RWPE2 (cell line): ENCODE results near the gene GRIK3.

ENCODE experiments used
- ATAC-seq: fragments of 200-7000 bp; cut with Tn5 transposase; 3 replicates; pipeline ENCODE4 v1.9.1; 2021; ENCODE audit warnings: low read depth
- DNase-seq: peaks from one replicate; pipeline ENCODE4 v3.0.0-alpha.2; 2020; ENCODE audit warnings: low spot score
- H3K27ac ChIP-seq: fragments of 450-650 bp; 2 replicates; pipeline ENCODE4 v1.5.1; 2017; ENCODE audit warnings: mild to moderate bottlenecking; ENCODE audit not compliant: poor library complexity, severe bottlenecking
- H3K27me3 ChIP-seq: fragments of 250-450 bp; sonication (Bioruptor Pico); 2 replicates; pipeline ENCODE4 v1.5.1; 2021; ENCODE audit warnings: mild to moderate bottlenecking, moderate library complexity; ENCODE audit not compliant: insufficient read depth, poor library complexity, severe bottlenecking
- H3K36me3 ChIP-seq: fragments of 250-450 bp; sonication (Bioruptor Pico); 2 replicates; pipeline ENCODE4 v1.5.1; 2020; ENCODE audit warnings: low read depth, mild to moderate bottlenecking, moderate library complexity
- H3K4me1 ChIP-seq: fragments of 250-450 bp; sonication (Bioruptor Pico); 2 replicates; pipeline ENCODE4 v1.5.1; 2021; ENCODE audit warnings: mild to moderate bottlenecking, moderate library complexity; ENCODE audit not compliant: insufficient read depth, poor library complexity, severe bottlenecking
- H3K4me3 ChIP-seq: fragments of 250-450 bp; sonication (Bioruptor Pico); 2 replicates; pipeline ENCODE4 v1.5.1; 2021; ENCODE audit warnings: mild to moderate bottlenecking, moderate library complexity; ENCODE audit not compliant: severe bottlenecking
- H3K9me3 ChIP-seq: fragments of 250-450 bp; sonication (Bioruptor Pico); 2 replicates; pipeline ENCODE4 v1.5.1; 2021; ENCODE audit warnings: mild to moderate bottlenecking, moderate library complexity; ENCODE audit not compliant: severe bottlenecking
- TF ChIP-seq, protein P1 (sequence below): fragments of 450-650 bp; IDR thresholded peaks from one replicate; pipeline ENCODE4 v1.5.1; 2017; ENCODE audit warnings: mild to moderate bottlenecking, moderate library complexity; ENCODE audit not compliant: poor library complexity, severe bottlenecking

Gene GRIK3

DNA sequence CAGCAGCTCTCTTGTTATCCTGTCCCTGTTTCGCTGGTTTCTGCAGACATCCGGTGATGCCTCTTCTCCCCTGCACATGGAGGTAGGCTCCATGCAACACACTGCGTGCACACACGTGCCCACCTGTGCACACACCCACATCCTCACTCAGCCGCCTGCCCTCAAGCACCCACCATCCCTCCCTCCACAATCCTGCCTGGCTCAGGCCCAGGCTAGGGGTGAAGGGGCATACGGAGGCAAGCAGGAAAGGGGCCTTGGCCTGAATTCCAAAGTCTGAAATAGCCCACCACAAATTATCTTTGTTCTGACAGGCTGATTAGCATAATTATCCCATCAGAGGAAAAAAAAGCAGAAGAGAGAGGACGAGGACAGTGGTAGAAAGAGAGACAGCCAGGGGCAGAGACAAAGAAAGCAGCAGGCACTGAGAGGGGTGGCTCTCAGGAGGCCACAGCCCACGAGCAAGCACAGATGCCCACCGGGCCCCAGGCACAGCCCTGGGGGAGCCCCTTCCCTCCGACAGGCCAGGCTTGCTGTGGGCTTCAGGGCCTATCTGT, 73.2 kb downstream of the GRIK3 start:
- no peak overlapping the region for H3K4me3 ChIP-seq
- TF ChIP-seq, protein P1, sequence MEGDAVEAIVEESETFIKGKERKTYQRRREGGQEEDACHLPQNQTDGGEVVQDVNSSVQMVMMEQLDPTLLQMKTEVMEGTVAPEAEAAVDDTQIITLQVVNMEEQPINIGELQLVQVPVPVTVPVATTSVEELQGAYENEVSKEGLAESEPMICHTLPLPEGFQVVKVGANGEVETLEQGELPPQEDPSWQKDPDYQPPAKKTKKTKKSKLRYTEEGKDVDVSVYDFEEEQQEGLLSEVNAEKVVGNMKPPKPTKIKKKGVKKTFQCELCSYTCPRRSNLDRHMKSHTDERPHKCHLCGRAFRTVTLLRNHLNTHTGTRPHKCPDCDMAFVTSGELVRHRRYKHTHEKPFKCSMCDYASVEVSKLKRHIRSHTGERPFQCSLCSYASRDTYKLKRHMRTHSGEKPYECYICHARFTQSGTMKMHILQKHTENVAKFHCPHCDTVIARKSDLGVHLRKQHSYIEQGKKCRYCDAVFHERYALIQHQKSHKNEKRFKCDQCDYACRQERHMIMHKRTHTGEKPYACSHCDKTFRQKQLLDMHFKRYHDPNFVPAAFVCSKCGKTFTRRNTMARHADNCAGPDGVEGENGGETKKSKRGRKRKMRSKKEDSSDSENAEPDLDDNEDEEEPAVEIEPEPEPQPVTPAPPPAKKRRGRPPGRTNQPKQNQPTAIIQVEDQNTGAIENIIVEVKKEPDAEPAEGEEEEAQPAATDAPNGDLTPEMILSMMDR = no peak
- H3K4me1 ChIP-seq = no peaks in the 10 kb centered on the region
- no peak overlapping the region for H3K27ac ChIP-seq
- no peak for ATAC-seq
- no peaks in the 10 kb centered on the region for H3K27me3 ChIP-seq
- no peaks in the 10 kb centered on the region for H3K9me3 ChIP-seq
- no peak for DNase-seq
- no peaks in the 10 kb centered on the region for H3K36me3 ChIP-seq

DNA sequence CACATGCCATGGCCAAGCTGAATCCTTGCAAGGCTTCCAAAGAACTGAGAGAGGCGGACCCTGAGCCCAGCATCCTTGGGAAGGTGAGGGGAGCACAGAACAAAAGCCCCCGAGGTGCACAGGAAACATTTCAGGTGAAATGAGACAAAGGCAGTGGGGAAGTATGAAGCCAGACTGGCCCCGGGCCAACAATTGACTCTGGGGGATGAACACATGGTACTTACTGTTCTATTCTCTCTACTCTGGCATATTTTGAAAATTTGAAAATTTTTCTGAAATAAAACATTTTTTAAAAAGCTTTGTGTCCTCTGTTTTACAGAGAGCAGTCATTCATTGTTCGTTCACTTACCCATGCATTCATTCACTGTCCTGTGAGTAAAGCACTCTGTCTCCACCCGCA, 77.7 kb downstream of the GRIK3 start:
- H3K4me1 ChIP-seq = no peaks in the 10 kb centered on the region
- ATAC-seq = no peak
- no peak overlapping the region for H3K27ac ChIP-seq
- no peak overlapping the region for H3K4me3 ChIP-seq
- no peaks in the 10 kb centered on the region for H3K9me3 ChIP-seq
- TF ChIP-seq, protein P1 = no peak
- H3K27me3 ChIP-seq = no peaks in the 10 kb centered on the region
- DNase-seq = no peak
- H3K36me3 ChIP-seq = no peaks in the 10 kb centered on the region

DNA sequence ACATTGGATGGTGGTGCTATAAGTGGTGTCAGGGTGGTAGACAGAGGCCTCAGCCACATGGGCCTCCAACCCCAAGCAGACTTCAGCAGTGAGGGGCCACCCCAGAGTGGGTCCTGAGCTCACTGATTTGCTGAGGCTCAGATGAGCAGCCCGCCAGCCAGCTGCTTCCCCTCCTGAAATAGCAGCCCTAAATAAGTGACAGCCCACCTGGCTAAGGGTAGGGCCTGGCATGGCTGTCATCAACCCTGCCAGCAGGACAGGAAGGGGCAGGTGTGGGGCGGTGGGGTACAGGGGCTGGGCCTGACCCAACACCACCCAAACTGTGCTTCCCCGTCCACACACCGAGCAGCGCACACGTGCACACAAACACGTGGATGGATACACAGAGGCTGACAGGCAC, 79.3 kb downstream of the GRIK3 start:
- Histone ChIP-seq H3K4me3 (no peak overlapping the region), H3K36me3 (no peaks in the 10 kb centered on the region), H3K9me3 (no peaks in the 10 kb centered on the region), H3K4me1 (no peaks in the 10 kb centered on the region), H3K27ac (no peak overlapping the region), H3K27me3 (no peaks in the 10 kb centered on the region)
- DNase-seq (no peak), ATAC-seq (no peak)
- TF ChIP-seq, protein P1 = no peak

DNA sequence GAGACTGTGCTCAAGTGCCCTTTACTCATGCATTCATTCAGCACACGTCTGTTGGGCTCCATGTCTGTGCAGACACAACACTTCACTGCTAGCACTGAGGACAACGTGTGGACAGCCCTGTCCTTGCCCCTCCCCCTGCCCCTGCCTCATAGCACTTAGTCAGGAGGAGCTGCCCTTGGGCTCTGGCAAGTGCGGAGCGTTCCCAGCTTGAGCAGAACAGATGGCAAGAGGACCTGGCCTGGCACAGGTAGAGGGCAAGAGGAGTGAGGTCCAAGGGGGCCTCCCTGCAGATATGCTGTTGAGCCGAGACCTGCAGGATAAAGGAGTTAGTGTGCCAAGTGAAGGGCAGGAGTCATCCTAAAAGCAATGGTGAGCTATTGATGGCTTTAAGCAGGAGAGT, 81.3 kb downstream of the GRIK3 start:
- Histone ChIP-seq H3K9me3 (no peaks in the 10 kb centered on the region), H3K36me3 (no peaks in the 10 kb centered on the region), H3K27ac (no peak overlapping the region), H3K27me3 (no peaks in the 10 kb centered on the region), H3K4me3 (no peak overlapping the region), H3K4me1 (no peaks in the 10 kb centered on the region)
- no peak for ATAC-seq
- TF ChIP-seq, protein P1 = no peak
- no peak for DNase-seq

DNA sequence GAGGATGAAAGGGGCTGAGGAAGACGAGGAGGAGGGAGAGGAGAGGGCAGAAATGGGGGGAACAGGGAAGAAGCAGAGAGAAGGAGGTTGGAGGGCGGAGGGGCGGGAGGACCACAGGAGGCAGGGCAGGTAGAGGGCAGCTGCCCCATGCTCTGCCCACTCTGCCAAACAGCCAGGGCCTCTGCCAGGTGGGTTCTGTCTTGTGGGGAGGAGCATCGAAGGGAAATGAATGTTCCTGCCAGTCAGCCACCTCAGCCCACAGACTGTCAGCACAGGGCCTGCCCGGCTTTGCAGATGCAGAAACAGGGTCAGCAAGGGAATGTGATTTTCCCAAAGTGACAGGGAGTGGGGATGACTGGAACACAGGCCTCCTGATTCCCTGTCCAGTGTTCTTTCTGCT, 82.6 kb downstream of the GRIK3 start:
- Histone ChIP-seq H3K27ac (no peak overlapping the region), H3K27me3 (no peaks in the 10 kb centered on the region), H3K36me3 (no peaks in the 10 kb centered on the region), H3K9me3 (no peaks in the 10 kb centered on the region), H3K4me1 (no peaks in the 10 kb centered on the region), H3K4me3 (no peak overlapping the region)
- DNase-seq (no peak), ATAC-seq (no peak)
- TF ChIP-seq, protein P1 = no peak
